NAMALWA (cell line): ENCODE results near the gene CTNNA1.

ENCODE experiments used
- DNase-seq: peaks from one replicate; pipeline ENCODE4 v3.0.0-alpha.2; 2015; ENCODE audit warnings: low spot score

The CTNNA1 gene

GRCh38 chr5:138949223-138949574 is 196.0 kb downstream of the CTNNA1 start:
- no peak for DNase-seq

GRCh38 chr5:138949988-138950387 is 196.8 kb downstream of the CTNNA1 start:
- no peak for DNase-seq

GRCh38 chr5:138950421-138951031 is 197.3 kb downstream of the CTNNA1 start:
- DNase-seq: no peak

GRCh38 chr5:138951091-138951985 is 198.1 kb downstream of the CTNNA1 start:
- no peak for DNase-seq

- no peak for DNase-seq
Observed at GRCh38 chr5:138951986-138952735, 198.9 kb downstream of the CTNNA1 start.

GRCh38 chr5:138952962-138953361 is 199.7 kb downstream of the CTNNA1 start:
- no peak for DNase-seq

GRCh38 chr5:138953387-138954256 is 200.4 kb downstream of the CTNNA1 start:
- no peak for DNase-seq

- DNase-seq: no peak
Observed at GRCh38 chr5:138954257-138955012, 201.2 kb downstream of the CTNNA1 start.

GRCh38 chr5:138955013-138955660 is 201.9 kb downstream of the CTNNA1 start:
- DNase-seq: no peak

- DNase-seq: no peak
Observed at GRCh38 chr5:138955671-138956295, 202.6 kb downstream of the CTNNA1 start.

- no peak for DNase-seq
Observed at GRCh38 chr5:138956801-138957200, 203.6 kb downstream of the CTNNA1 start.

GRCh38 chr5:138960145-138960692 is 207.0 kb downstream of the CTNNA1 start:
- no peak for DNase-seq

- no peak for DNase-seq
Observed at GRCh38 chr5:138961221-138961620, 208.0 kb downstream of the CTNNA1 start.

- DNase-seq: no peak
Observed at GRCh38 chr5:138961729-138962128, 208.5 kb downstream of the CTNNA1 start.

- no peak for DNase-seq
Observed at GRCh38 chr5:138962614-138963370, 209.6 kb downstream of the CTNNA1 start.

- DNase-seq: no peak
Observed at GRCh38 chr5:138963763-138964371, 210.6 kb downstream of the CTNNA1 start.

- DNase-seq: no peak
Observed at GRCh38 chr5:138964647-138965201, 211.5 kb downstream of the CTNNA1 start.

- no peak for DNase-seq
Observed at GRCh38 chr5:138965626-138966025, 212.4 kb downstream of the CTNNA1 start.
